Suprapubic skin (tissue), 4 donors: ENCODE data around the gene KCNIP3.

ENCODE experiments used
- CTCF ChIP-seq, 2 donors: fragments of 200-600 bp in 1 of 2; fragments of 450-650 bp in 1 of 2; sonication (generic) in 1 of 2; IDR thresholded peaks; one replicate each; pipeline ENCODE4 v1.5.1; 2016 to 2019; ENCODE audit warnings: antibody characterized with exemption in 2 of 2, mild to moderate bottlenecking in 1 of 2, moderate library complexity in 1 of 2
- POLR2A ChIP-seq, 2 donors: fragments of 450-650 bp; IDR thresholded peaks; one replicate each; pipeline ENCODE4 v1.6.1; 2017; ENCODE audit warnings: antibody characterized with exemption in 2 of 2, mild to moderate bottlenecking in 2 of 2, moderate library complexity in 2 of 2
- POLR2AphosphoS5 ChIP-seq, 3 donors: sonication (generic); formaldehyde crosslinking; IDR thresholded peaks; one replicate each; pipeline ENCODE4 v1.6.1; 2017; ENCODE audit warnings: antibody characterized with exemption in 3 of 3

DNA sequence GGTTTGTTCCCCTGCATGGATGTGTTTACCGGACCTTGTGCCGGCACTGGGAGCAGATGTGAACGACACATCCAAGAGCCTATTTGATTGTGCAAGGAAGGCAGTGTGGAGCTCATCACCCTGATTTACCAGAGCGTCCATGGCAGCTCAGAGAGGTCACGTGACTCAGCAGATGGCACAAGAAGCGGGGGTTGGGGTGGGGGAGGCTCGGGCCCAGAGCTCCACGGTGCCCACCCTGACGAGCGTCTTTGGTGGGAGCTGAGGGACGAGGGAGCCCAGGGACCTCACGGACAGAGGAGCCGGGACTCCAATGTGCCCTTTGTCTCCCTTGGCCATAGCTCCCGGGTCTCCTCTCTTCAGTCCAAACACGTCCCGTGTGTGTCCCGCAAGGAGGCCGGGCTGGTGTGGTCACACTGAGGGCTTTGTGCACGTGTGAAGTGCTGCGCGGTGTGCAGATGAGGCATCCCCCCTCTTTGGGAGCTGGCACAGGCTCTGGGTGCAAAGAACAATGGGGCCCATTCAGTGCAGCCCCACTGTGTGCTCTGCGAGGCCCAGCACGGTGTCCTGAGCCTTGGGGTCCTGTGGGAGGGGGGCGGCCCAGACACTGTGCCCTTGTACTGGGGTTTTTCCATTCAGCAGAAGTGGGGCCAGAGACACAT is 15.5 kb downstream of the KCNIP3 start:
- no peak for TF ChIP-seq CTCF (IDR thresholded peaks at IDR 0.05)
- no peak for TF ChIP-seq POLR2A (IDR thresholded peaks at IDR 0.05)
- no peak for TF ChIP-seq POLR2AphosphoS5 (IDR thresholded peaks at IDR 0.05)
